HepG2 (cell line): ENCODE data around the gene N4BP2. TPM values are rescaled to one million over a fixed set of nuclear protein-coding genes. Genes with fewer than 3 reads are reported as not detected.
A peak's percentile ranks its signal among the peaks of the same experiment; 100 is the strongest.

ENCODE experiments used
- HOXA9 ChIP-seq: sonication (generic); formaldehyde crosslinking; IDR thresholded peaks from 2 replicates; pipeline ENCODE4 v1.8.1; 2022; ENCODE audit warnings: missing genetic modification reagents, mild to moderate bottlenecking, moderate library complexity, borderline replicate concordance
- KDM5B ChIP-seq: sonication (generic); formaldehyde crosslinking; IDR thresholded peaks from 2 replicates; pipeline ENCODE4 v1.4.0; 2020; ENCODE audit warnings: missing genetic modification reagents, mild to moderate bottlenecking, borderline replicate concordance
- MTF2 ChIP-seq: sonication (generic); formaldehyde crosslinking; IDR thresholded peaks from 2 replicates; pipeline ENCODE4 v1.5.0; 2020; ENCODE audit warnings: missing genetic modification reagents, borderline replicate concordance
- NFKB2 ChIP-seq: sonication (generic); formaldehyde crosslinking; IDR thresholded peaks from 2 replicates; pipeline ENCODE4 v1.4.0; 2020; ENCODE audit warnings: missing genetic modification reagents, borderline replicate concordance
- SMAD9 ChIP-seq: sonication (generic); formaldehyde crosslinking; IDR thresholded peaks from 2 replicates; pipeline ENCODE4 v1.5.1; 2020; ENCODE audit warnings: mild to moderate bottlenecking, missing genetic modification reagents
- SOX5 ChIP-seq: IDR thresholded peaks from 2 replicates; pipeline ENCODE4 v1.6.1; 2016; ENCODE audit warnings: borderline replicate concordance
- TARDBP ChIP-seq: sonication (generic); formaldehyde crosslinking; IDR thresholded peaks from 2 replicates; pipeline ENCODE4 v1.8.0; 2022; ENCODE audit warnings: mild to moderate bottlenecking, missing genetic modification reagents
- ZNF350 ChIP-seq: sonication (generic); formaldehyde crosslinking; IDR thresholded peaks from 2 replicates; pipeline ENCODE4 v1.4.0; 2020; ENCODE audit warnings: mild to moderate bottlenecking, low read depth, missing genetic modification reagents, borderline replicate concordance
- ZNF552 ChIP-seq: sonication (generic); formaldehyde crosslinking; IDR thresholded peaks from 2 replicates; pipeline ENCODE4 v1.9.0; 2022; ENCODE audit warnings: missing genetic modification reagents, mild to moderate bottlenecking, borderline replicate concordance
- ZNF616 ChIP-seq: sonication (generic); formaldehyde crosslinking; IDR thresholded peaks from 2 replicates; pipeline ENCODE4 v1.5.0; 2020; ENCODE audit warnings: low read depth, mild to moderate bottlenecking, missing genetic modification reagents
- ZSCAN25 ChIP-seq: sonication (generic); formaldehyde crosslinking; IDR thresholded peaks from 2 replicates; pipeline ENCODE4 v1.8.0; 2022; ENCODE audit warnings: mild to moderate bottlenecking, missing genetic modification reagents
- polyA plus RNA-seq, 8 experiments: library from polyadenylated mRNA; depleted of rRNA in 3 of 8; stranded (reverse) in 7 of 8; unstranded in 1 of 8; fragments of >200 nt; fragmentation: Illumina TruSeq in 4 of 8; extraction: Trizol in 4 of 8; gene quantifications; 2 replicates each; pipeline versions ENCODE4 v1.2.1 to v1.2.3, GENCODE V29; 2011 to 2016; ENCODE audit warnings: low read depth in 4 of 8, missing spikeins in 1 of 8, mixed read lengths in 1 of 8; ENCODE audit not compliant: insufficient read depth in 1 of 8
- total RNA-seq, 5 experiments: library from RNA; depleted of rRNA; stranded (reverse); fragments of >200 nt; fragmentation: Illumina TruSeq; extraction: Trizol; gene quantifications; 2 replicates each; pipeline ENCODE4 v1.2.3, GENCODE V29; 2016; ENCODE audit warnings: low read depth in 1 of 5
- TF ChIP-seq, protein P1 (sequence below): sonication (generic); formaldehyde crosslinking; IDR thresholded peaks from 2 replicates; pipeline ENCODE4 v1.4.0; 2020; ENCODE audit warnings: missing genetic modification reagents, borderline replicate concordance
- TF ChIP-seq, protein P2 (sequence below): sonication (generic); formaldehyde crosslinking; IDR thresholded peaks from 2 replicates; pipeline ENCODE4 v1.4.0; 2020; ENCODE audit warnings: mild to moderate bottlenecking, missing genetic modification reagents
- TF ChIP-seq, protein P3 (sequence below): sonication (generic); formaldehyde crosslinking; IDR thresholded peaks from 2 replicates; pipeline ENCODE4 v1.4.0; 2020; ENCODE audit warnings: missing genetic modification reagents
- TF ChIP-seq, protein P4 (sequence below): sonication (generic); formaldehyde crosslinking; IDR thresholded peaks from 2 replicates; pipeline ENCODE4 v1.8.1; 2023; ENCODE audit warnings: mild to moderate bottlenecking, missing genetic modification reagents

N4BP2 gene
- total and polyA plus RNA-seq, 2 of the 13 experiments (the other 11 are each of a cell fraction or from before 2014, with no cell fraction given): 5.6 to 12.9 TPM

DNA sequence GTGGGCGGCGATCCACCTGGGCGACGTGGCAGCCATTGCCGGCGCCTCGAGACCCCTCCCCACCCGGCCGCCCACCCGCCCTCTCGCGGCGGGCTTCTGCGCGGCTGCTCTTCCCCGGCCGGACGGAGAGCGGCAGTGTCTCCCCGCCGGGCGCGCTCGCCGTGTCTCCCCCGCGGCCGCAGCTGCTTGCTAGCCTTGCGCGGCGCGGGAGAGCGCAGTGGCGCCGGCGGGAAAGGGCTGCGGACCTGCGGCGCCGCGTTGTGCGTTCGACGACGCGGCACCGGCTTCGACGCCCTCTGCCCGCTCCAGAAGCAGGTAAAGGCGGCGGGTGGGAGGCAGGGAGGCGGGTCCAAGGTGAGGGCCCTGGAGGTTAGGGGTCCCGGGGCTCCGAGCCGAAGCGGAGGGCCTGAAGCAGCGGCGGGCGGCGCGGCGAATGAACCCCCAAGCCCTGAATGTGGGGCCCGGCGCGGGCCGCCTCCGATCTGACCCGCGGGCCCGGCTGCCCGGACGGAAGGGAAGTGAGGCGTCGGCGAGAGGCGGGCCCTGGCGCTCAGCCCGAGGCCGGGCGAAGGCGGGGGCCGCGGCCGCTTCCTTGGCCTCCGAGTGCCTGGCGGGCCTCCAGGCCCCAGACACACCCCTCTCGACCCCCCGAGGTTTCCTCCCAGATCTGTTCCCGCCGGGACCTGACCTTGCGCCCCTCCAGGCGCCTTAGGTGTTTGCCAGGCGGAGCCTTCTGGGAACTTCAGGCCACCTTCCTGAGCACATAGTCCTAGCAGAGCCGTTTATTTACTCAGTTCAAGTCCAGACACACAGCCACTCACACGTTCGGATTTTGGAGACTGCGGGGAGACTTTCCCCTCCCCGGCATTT is at the start of gene N4BP2 (continued):
- TF ChIP-seq, protein P1, sequence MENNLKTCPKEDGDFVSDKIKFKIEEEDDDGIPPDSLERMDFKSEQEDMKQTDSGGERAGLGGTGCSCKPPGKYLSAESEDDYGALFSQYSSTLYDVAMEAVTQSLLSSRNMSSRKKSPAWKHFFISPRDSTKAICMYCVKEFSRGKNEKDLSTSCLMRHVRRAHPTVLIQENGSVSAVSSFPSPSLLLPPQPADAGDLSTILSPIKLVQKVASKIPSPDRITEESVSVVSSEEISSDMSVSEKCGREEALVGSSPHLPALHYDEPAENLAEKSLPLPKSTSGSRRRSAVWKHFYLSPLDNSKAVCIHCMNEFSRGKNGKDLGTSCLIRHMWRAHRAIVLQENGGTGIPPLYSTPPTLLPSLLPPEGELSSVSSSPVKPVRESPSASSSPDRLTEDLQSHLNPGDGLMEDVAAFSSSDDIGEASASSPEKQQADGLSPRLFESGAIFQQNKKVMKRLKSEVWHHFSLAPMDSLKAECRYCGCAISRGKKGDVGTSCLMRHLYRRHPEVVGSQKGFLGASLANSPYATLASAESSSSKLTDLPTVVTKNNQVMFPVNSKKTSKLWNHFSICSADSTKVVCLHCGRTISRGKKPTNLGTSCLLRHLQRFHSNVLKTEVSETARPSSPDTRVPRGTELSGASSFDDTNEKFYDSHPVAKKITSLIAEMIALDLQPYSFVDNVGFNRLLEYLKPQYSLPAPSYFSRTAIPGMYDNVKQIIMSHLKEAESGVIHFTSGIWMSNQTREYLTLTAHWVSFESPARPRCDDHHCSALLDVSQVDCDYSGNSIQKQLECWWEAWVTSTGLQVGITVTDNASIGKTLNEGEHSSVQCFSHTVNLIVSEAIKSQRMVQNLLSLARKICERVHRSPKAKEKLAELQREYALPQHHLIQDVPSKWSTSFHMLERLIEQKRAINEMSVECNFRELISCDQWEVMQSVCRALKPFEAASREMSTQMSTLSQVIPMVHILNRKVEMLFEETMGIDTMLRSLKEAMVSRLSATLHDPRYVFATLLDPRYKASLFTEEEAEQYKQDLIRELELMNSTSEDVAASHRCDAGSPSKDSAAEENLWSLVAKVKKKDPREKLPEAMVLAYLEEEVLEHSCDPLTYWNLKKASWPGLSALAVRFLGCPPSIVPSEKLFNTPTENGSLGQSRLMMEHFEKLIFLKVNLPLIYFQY (CRISPR knock-in tag): no peak
- TF ChIP-seq ZNF350 (CRISPR knock-in tag) (0 out of 2 replicates have a peak, but pooled peaks have one; percentile 16), ZNF552 (CRISPR knock-in tag) (peak; percentile 50; the same call in 1 of the 2 replicates), SOX5 (peak; percentile 12; the same call in 1 of the 2 replicates), HOXA9 (CRISPR knock-in tag) (peak; percentile 98), ZSCAN25 (CRISPR knock-in tag) (0 out of 2 replicates have a peak, but pooled peaks have one; percentile 37), MTF2 (CRISPR knock-in tag) (peak; percentile 24; the same call in 1 of the 2 replicates), TARDBP (CRISPR knock-in tag) (peak; percentile 68), SMAD9 (no peak), NFKB2 (CRISPR knock-in tag) (peak; percentile 29; the same call in 1 of the 2 replicates), ZNF616 (CRISPR knock-in tag) (peak; percentile 71; the same call in 1 of the 2 replicates), KDM5B (CRISPR knock-in tag) (peak; percentile 81)
- TF ChIP-seq, protein P2, sequence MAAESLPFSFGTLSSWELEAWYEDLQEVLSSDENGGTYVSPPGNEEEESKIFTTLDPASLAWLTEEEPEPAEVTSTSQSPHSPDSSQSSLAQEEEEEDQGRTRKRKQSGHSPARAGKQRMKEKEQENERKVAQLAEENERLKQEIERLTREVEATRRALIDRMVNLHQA (CRISPR knock-in tag): no peak
- TF ChIP-seq, protein P3, sequence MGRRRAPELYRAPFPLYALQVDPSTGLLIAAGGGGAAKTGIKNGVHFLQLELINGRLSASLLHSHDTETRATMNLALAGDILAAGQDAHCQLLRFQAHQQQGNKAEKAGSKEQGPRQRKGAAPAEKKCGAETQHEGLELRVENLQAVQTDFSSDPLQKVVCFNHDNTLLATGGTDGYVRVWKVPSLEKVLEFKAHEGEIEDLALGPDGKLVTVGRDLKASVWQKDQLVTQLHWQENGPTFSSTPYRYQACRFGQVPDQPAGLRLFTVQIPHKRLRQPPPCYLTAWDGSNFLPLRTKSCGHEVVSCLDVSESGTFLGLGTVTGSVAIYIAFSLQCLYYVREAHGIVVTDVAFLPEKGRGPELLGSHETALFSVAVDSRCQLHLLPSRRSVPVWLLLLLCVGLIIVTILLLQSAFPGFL (CRISPR knock-in tag): peak; percentile 70; the same call in 1 of the 2 replicates
- TF ChIP-seq, protein P4, sequence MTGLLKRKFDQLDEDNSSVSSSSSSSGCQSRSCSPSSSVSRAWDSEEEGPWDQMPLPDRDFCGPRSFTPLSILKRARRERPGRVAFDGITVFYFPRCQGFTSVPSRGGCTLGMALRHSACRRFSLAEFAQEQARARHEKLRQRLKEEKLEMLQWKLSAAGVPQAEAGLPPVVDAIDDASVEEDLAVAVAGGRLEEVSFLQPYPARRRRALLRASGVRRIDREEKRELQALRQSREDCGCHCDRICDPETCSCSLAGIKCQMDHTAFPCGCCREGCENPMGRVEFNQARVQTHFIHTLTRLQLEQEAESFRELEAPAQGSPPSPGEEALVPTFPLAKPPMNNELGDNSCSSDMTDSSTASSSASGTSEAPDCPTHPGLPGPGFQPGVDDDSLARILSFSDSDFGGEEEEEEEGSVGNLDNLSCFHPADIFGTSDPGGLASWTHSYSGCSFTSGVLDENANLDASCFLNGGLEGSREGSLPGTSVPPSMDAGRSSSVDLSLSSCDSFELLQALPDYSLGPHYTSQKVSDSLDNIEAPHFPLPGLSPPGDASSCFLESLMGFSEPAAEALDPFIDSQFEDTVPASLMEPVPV (CRISPR knock-in tag): peak; percentile 84
